K562 (cell line): Measurements from ENCODE around the gene OR7G1. TPM values are rescaled to one million over a fixed set of nuclear protein-coding genes. Genes with fewer than 3 reads are reported as not detected.
A peak's percentile ranks its signal among the peaks of the same experiment; 100 is the strongest.

Experiments
- EP300 ChIP-seq: IDR thresholded peaks from 2 replicates; pipeline ENCODE4 v1.6.1; 2012; ENCODE audit warnings: low read length, improper control_type of control experiment
- ETS2 ChIP-seq: IDR thresholded peaks from 2 replicates; pipeline ENCODE4 v1.6.1; 2016; ENCODE audit warnings: borderline replicate concordance, missing genetic modification characterization, mild to moderate bottlenecking, moderate library complexity, missing compliant biosample characterization; ENCODE audit not compliant: poor library complexity, severe bottlenecking
- HCFC1 ChIP-seq: IDR thresholded peaks from 2 replicates; pipeline ENCODE4 v1.6.1; 2012; ENCODE audit warnings: low read depth, low read length, improper control_type of control experiment
- HDAC8 ChIP-seq: fragments of 450-650 bp; IDR thresholded peaks from 2 replicates; pipeline ENCODE4 v1.6.1; 2016; ENCODE audit warnings: mild to moderate bottlenecking, missing genetic modification characterization, moderate library complexity, missing compliant biosample characterization
- MCM2 ChIP-seq: fragments of 450-650 bp; IDR thresholded peaks from 2 replicates; pipeline ENCODE4 v1.6.1; 2017; ENCODE audit warnings: low read depth, mild to moderate bottlenecking
- MYNN ChIP-seq, 2 experiments: sonication (generic); formaldehyde crosslinking in 1 of 2; IDR thresholded peaks; 2 replicates each; pipeline versions ENCODE4 v1.5.0 to v1.6.1; 2016 to 2020; ENCODE audit warnings: antibody characterized with exemption in 1 of 2, missing genetic modification reagents in 1 of 2
- PTRF ChIP-seq: fragments of 450-650 bp; IDR thresholded peaks from 2 replicates; pipeline ENCODE4 v1.6.1; 2016; ENCODE audit warnings: mild to moderate bottlenecking, missing genetic modification characterization, missing compliant biosample characterization
- RAD21 ChIP-seq, 2 experiments: fragments of 250-450 bp in 1 of 2; fragments of 450-650 bp in 1 of 2; sonication (Bioruptor Pico) in 1 of 2; formaldehyde crosslinking in 1 of 2; IDR thresholded peaks in 1 of 2; conservative IDR thresholded peaks in 1 of 2; 2 replicates each; pipeline versions ENCODE4 v1.4.0 to v1.8.0; 2020 to 2022; ENCODE audit warnings: mild to moderate bottlenecking in 2 of 2, moderate library complexity in 1 of 2
- RBM39 ChIP-seq: fragments of 200-400 bp; formaldehyde crosslinking; optimal IDR thresholded peaks from 2 replicates; pipeline ENCODE3; 2018; ENCODE audit warnings: low read depth, low read length
- SMARCC2 ChIP-seq: fragments of 450-650 bp; IDR thresholded peaks from 2 replicates; pipeline ENCODE4 v1.6.1; 2017; ENCODE audit warnings: antibody characterized with exemption, moderate library complexity, mild to moderate bottlenecking, low read depth
- SRSF9 ChIP-seq: fragments of 200-400 bp; formaldehyde crosslinking; IDR thresholded peaks from 2 replicates; pipeline ENCODE4 v1.6.1; 2017; ENCODE audit warnings: low read depth, low read length, borderline replicate concordance
- TAF7 ChIP-seq: fragments of 450-650 bp; IDR thresholded peaks from 2 replicates; pipeline ENCODE4 v1.6.1; 2016; ENCODE audit warnings: missing genetic modification characterization, missing compliant biosample characterization
- TEAD1 ChIP-seq, 2 experiments: fragments of 450-650 bp in 1 of 2; sonication (generic) in 1 of 2; formaldehyde crosslinking; IDR thresholded peaks; 2 replicates each; pipeline versions ENCODE4 v1.4.0 to v1.8.0; 2020 to 2022; ENCODE audit warnings: mild to moderate bottlenecking in 2 of 2, missing genetic modification reagents in 1 of 2
- ZEB2 ChIP-seq: fragments of 450-650 bp; IDR thresholded peaks from 2 replicates; pipeline ENCODE4 v1.6.1; 2016
- ZNF217 ChIP-seq: sonication (generic); formaldehyde crosslinking; IDR thresholded peaks from 2 replicates; pipeline ENCODE4 v1.8.0; 2022; ENCODE audit warnings: mild to moderate bottlenecking, missing genetic modification reagents
- ZNF316 ChIP-seq: fragments of 450-650 bp; IDR thresholded peaks from 2 replicates; pipeline ENCODE4 v1.6.1; 2016
- ZNF431 ChIP-seq: sonication (generic); formaldehyde crosslinking; IDR thresholded peaks from 2 replicates; pipeline ENCODE4 v1.8.0; 2022; ENCODE audit warnings: mild to moderate bottlenecking, missing genetic modification reagents
- ZNF586 ChIP-seq: fragments of 450-650 bp; formaldehyde crosslinking; conservative IDR thresholded peaks from 2 replicates; pipeline ENCODE4 v1.4.0; 2020; ENCODE audit warnings: mild to moderate bottlenecking, moderate library complexity
- ZNF830 ChIP-seq: fragments of 250-450 bp; sonication (Bioruptor Pico); IDR thresholded peaks from 2 replicates; pipeline ENCODE4 v1.5.0; 2021; ENCODE audit warnings: mild to moderate bottlenecking
- ZSCAN32 ChIP-seq: fragments of 450-650 bp; formaldehyde crosslinking; IDR thresholded peaks from 2 replicates; pipeline ENCODE4 v1.4.0; 2020; ENCODE audit warnings: mild to moderate bottlenecking, moderate library complexity
- polyA plus RNA-seq, 8 experiments: library from polyadenylated mRNA; depleted of rRNA in 4 of 8; stranded (reverse) in 5 of 8; unstranded in 3 of 8; fragments of >200 nt; fragmentation: Nextera tagmentation in 2 of 8; fragmentation: Illumina TruSeq in 1 of 8; extraction: Ambion mirVana in 2 of 8; extraction: Trizol in 1 of 8; gene quantifications; 2 replicates each; pipeline versions ENCODE4 v1.2.1 to v1.2.3, GENCODE V29; 2011 to 2014; ENCODE audit warnings: inconsistent platforms in 1 of 8, missing spikeins in 1 of 8
- total RNA-seq, 7 experiments: library from RNA; depleted of rRNA in 6 of 7; stranded (reverse); fragments of >200 nt in 6 of 7; fragmentation: Illumina TruSeq in 2 of 7; extraction: Trizol in 2 of 7; gene quantifications; 2 replicates each; pipeline versions ENCODE4 v1.2.1 to v1.2.3, GENCODE V29; 2011 to 2021; ENCODE audit warnings: low replicate concordance in 1 of 7
- TF ChIP-seq, protein P1 (sequence below): fragments of 450-650 bp; IDR thresholded peaks from 2 replicates; pipeline ENCODE4 v1.7.1; 2018; ENCODE audit warnings: mild to moderate bottlenecking, low read depth; ENCODE audit not compliant: partially characterized antibody
- TF ChIP-seq, protein P2 (sequence below): fragments of 450-650 bp; IDR thresholded peaks from 2 replicates; pipeline ENCODE4 v1.6.1; 2016; ENCODE audit warnings: mild to moderate bottlenecking
- TF ChIP-seq, protein P3 (sequence below), 3 experiments: IDR thresholded peaks in 2 of 3; conservative IDR thresholded peaks in 1 of 3; 2 replicates each; pipeline ENCODE4 v1.5.1; 2011 to 2012; ENCODE audit warnings: low read length in 3 of 3, mild to moderate bottlenecking in 3 of 3, control low read depth in 2 of 3, improper control_type of control experiment in 1 of 3, inconsistent platforms in 1 of 3, low read depth in 1 of 3, mixed read lengths in 1 of 3, moderate library complexity in 1 of 3; ENCODE audit not compliant: insufficient read depth in 2 of 3

Gene OR7G1
- total and polyA plus RNA-seq, 9 of the 15 experiments (the other 6 are each of a cell fraction or from before 2014, with no cell fraction given) = not detected

DNA sequence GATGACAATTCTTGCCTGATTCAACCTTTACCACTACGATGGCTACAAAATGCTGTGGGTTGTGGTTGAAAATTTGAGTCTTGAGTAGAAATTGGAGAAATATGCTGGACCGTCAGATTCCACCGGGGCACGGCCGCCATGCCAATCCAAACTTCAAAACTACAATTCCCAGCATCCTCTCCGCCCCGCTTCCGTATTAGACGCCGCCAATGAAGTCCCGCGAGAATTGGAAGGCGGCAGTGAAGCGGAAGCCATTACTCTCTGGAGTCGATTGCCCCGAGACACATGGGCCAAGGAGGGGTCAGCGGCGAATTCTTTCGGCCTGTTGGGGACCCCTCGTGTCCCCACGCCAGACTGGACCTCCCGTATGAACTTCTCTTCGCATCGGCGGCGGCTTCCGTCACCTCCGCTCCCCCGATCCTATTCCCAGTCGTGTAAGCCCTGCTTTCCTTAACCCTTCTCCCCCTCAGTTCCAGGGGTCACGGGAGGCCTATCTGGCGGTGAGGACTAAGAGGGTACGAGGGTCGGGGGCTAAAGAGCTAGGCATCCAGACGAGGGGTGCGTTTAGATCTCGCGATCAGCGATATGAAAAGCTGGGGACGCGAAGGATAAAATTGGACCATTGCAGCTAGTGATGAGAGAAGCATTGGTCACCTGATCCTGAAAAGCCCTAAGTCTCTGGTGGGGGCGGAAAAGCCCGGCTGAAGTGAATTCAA lies 24.8 kb upstream of the OR7G1 start, which contains the start of gene ZNF317 (continued):
- TF ChIP-seq, protein P1, sequence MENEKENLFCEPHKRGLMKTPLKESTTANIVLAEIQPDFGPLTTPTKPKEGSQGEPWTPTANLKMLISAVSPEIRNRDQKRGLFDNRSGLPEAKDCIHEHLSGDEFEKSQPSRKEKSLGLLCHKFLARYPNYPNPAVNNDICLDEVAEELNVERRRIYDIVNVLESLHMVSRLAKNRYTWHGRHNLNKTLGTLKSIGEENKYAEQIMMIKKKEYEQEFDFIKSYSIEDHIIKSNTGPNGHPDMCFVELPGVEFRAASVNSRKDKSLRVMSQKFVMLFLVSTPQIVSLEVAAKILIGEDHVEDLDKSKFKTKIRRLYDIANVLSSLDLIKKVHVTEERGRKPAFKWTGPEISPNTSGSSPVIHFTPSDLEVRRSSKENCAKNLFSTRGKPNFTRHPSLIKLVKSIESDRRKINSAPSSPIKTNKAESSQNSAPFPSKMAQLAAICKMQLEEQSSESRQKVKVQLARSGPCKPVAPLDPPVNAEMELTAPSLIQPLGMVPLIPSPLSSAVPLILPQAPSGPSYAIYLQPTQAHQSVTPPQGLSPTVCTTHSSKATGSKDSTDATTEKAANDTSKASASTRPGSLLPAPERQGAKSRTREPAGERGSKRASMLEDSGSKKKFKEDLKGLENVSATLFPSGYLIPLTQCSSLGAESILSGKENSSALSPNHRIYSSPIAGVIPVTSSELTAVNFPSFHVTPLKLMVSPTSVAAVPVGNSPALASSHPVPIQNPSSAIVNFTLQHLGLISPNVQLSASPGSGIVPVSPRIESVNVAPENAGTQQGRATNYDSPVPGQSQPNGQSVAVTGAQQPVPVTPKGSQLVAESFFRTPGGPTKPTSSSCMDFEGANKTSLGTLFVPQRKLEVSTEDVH = no peak
- TF ChIP-seq, protein P2, sequence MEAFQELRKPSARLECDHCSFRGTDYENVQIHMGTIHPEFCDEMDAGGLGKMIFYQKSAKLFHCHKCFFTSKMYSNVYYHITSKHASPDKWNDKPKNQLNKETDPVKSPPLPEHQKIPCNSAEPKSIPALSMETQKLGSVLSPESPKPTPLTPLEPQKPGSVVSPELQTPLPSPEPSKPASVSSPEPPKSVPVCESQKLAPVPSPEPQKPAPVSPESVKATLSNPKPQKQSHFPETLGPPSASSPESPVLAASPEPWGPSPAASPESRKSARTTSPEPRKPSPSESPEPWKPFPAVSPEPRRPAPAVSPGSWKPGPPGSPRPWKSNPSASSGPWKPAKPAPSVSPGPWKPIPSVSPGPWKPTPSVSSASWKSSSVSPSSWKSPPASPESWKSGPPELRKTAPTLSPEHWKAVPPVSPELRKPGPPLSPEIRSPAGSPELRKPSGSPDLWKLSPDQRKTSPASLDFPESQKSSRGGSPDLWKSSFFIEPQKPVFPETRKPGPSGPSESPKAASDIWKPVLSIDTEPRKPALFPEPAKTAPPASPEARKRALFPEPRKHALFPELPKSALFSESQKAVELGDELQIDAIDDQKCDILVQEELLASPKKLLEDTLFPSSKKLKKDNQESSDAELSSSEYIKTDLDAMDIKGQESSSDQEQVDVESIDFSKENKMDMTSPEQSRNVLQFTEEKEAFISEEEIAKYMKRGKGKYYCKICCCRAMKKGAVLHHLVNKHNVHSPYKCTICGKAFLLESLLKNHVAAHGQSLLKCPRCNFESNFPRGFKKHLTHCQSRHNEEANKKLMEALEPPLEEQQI = 0 out of 2 replicates have a peak, but pooled peaks have one; percentile 7
- TF ChIP-seq TAF7 (tag) (peak; percentile 92), ZSCAN32 (no peak), HCFC1 (peak; percentile 96), ZEB2 (no peak), PTRF (tag) (no peak), ZNF830 (CRISPR knock-in tag) (no peak), TEAD1 (CRISPR knock-in tag; IDR thresholded peaks at IDR 0.05) (peak in 1 of 2 experiments; percentile 77; a peak in 1 of 4 replicates), ZNF316 (no peak), ETS2 (tag) (no peak), ZNF586 (CRISPR knock-in tag) (no peak), EP300 (no peak), MYNN (IDR thresholded peaks at IDR 0.05) (no peak), MYNN (CRISPR knock-in tag; IDR thresholded peaks at IDR 0.05) (no peak), RBM39 (peak; percentile 55), HDAC8 (tag) (no peak), MCM2 (no peak), SRSF9 (no peak), RAD21 (CRISPR knock-in tag; conservative IDR thresholded peaks at IDR 0.05 in 1 of 2, IDR thresholded peaks at IDR 0.05 in 1 of 2) (no peak), ZNF431 (no peak), ZNF217 (CRISPR knock-in tag) (no peak), SMARCC2 (no peak)
- TF ChIP-seq, protein P3, sequence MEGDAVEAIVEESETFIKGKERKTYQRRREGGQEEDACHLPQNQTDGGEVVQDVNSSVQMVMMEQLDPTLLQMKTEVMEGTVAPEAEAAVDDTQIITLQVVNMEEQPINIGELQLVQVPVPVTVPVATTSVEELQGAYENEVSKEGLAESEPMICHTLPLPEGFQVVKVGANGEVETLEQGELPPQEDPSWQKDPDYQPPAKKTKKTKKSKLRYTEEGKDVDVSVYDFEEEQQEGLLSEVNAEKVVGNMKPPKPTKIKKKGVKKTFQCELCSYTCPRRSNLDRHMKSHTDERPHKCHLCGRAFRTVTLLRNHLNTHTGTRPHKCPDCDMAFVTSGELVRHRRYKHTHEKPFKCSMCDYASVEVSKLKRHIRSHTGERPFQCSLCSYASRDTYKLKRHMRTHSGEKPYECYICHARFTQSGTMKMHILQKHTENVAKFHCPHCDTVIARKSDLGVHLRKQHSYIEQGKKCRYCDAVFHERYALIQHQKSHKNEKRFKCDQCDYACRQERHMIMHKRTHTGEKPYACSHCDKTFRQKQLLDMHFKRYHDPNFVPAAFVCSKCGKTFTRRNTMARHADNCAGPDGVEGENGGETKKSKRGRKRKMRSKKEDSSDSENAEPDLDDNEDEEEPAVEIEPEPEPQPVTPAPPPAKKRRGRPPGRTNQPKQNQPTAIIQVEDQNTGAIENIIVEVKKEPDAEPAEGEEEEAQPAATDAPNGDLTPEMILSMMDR (IDR thresholded peaks at IDR 0.05 in 2 of 3, conservative IDR thresholded peaks at IDR 0.05 in 1 of 3; ENCODE audit: insufficient read depth in 2 of 3, low read depth in 1 of 3, low read length in 3 of 3) = no peak; a peak in 1 of 6 replicates
